Fibroblast of lung (primary cell): ENCODE measurements around the gene TPBG.

Experiments
- EZH2 ChIP-seq: IDR thresholded peaks from 2 replicates; pipeline ENCODE4 v1.5.1; 2012; ENCODE audit warnings: low read length, control low read depth, mild to moderate bottlenecking; ENCODE audit errors: missing control alignments
- TF ChIP-seq, protein P1 (sequence below), 2 donors: IDR thresholded peaks in 1 of 2; conservative IDR thresholded peaks in 1 of 2; 1 replicate in 1 of 2; 2 replicates in 1 of 2; pipeline ENCODE4 v1.5.1; 2011 to 2012; ENCODE audit warnings: low read length in 2 of 2, control low read depth in 1 of 2, inconsistent platforms in 1 of 2, low read depth in 1 of 2, mild to moderate bottlenecking in 1 of 2

DNA sequence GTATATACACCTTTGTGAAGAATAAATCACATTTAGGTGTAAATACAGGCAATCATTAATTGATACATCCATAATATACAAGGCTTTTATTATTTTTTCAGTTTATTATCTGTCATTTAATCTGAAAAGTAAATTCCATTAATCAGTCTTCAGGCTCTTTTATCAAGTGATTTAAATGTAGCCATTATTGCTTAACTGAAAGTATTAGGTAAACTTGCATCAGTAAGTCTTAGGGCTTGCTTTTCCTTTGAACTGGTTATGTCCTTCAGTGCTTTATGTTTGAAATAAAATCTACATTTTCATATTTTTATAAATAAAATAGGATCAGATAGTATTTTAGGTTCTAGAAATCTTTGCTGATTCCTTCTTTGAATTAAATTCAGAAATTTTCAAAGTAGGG is 4.1 kb downstream of the TPBG start:
- TF ChIP-seq, protein P1, sequence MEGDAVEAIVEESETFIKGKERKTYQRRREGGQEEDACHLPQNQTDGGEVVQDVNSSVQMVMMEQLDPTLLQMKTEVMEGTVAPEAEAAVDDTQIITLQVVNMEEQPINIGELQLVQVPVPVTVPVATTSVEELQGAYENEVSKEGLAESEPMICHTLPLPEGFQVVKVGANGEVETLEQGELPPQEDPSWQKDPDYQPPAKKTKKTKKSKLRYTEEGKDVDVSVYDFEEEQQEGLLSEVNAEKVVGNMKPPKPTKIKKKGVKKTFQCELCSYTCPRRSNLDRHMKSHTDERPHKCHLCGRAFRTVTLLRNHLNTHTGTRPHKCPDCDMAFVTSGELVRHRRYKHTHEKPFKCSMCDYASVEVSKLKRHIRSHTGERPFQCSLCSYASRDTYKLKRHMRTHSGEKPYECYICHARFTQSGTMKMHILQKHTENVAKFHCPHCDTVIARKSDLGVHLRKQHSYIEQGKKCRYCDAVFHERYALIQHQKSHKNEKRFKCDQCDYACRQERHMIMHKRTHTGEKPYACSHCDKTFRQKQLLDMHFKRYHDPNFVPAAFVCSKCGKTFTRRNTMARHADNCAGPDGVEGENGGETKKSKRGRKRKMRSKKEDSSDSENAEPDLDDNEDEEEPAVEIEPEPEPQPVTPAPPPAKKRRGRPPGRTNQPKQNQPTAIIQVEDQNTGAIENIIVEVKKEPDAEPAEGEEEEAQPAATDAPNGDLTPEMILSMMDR (conservative IDR thresholded peaks at IDR 0.05 in 1 of 2, IDR thresholded peaks at IDR 0.05 in 1 of 2; ENCODE audit: low read depth in 1 of 2, low read length in 2 of 2): no peak
- TF ChIP-seq EZH2: no peak
